WTC11 (cell line): ENCODE measurements around the gene SOCS7. TPM values are rescaled to one million over a fixed set of nuclear protein-coding genes. Genes with fewer than 3 reads are reported as not detected.

Experiments used
- ATAC-seq: fragments of 200-7000 bp; cut with Tn5 transposase; 2 replicates; pipeline ENCODE4 v1.10.0; 2021; ENCODE audit warnings: mild to moderate bottlenecking, moderate library complexity
- CTCF ChIA-PET: fragments of 300-600 bp; sonication (Branson Sonifier 250); formaldehyde crosslinking; loops from one replicate; lab custom pipeline; 2021; ENCODE audit warnings: antibody characterized with exemption; lab: Charles Lee
- POLR2A ChIA-PET: fragments of 350-600 bp; sonication (Branson Sonifier 250); formaldehyde crosslinking; loops from one replicate; lab custom pipeline; 2021; ENCODE audit warnings: antibody characterized with exemption; lab: Charles Lee
- DNase-seq: peaks from one replicate; pipeline ENCODE4 v3.0.0; 2021; ENCODE audit warnings: low spot score
- H3K27ac Mint-ChIP-seq: 2 replicates; pipeline ENCODE4 v1.8.0; 2021; ENCODE audit warnings: mixed read lengths
- H3K27me3 Mint-ChIP-seq: 2 replicates; pipeline ENCODE4 v1.8.0; 2021; ENCODE audit warnings: low read depth, mild to moderate bottlenecking, moderate library complexity, mixed read lengths
- H3K36me3 Mint-ChIP-seq: 2 replicates; pipeline ENCODE4 v1.8.0; 2021; ENCODE audit warnings: mixed read lengths
- H3K4me1 Mint-ChIP-seq: 2 replicates; pipeline ENCODE4 v1.8.0; 2022; ENCODE audit warnings: mixed read lengths
- H3K4me3 Mint-ChIP-seq: 2 replicates; pipeline ENCODE4 v1.8.0; 2021; ENCODE audit warnings: mild to moderate bottlenecking, moderate library complexity, mixed read lengths
- H3K9me3 Mint-ChIP-seq: 2 replicates; pipeline ENCODE4 v1.8.0; 2021; ENCODE audit warnings: mixed read lengths
- ATF1 ChIP-seq: sonication (generic); formaldehyde crosslinking; IDR thresholded peaks from 2 replicates; pipeline ENCODE4 v1.8.1; 2023; ENCODE audit warnings: mild to moderate bottlenecking, moderate library complexity, missing genetic modification reagents
- ETV6 ChIP-seq: sonication (generic); formaldehyde crosslinking; IDR thresholded peaks from 2 replicates; pipeline ENCODE4 v1.8.1; 2022; ENCODE audit warnings: mild to moderate bottlenecking, missing genetic modification reagents
- FOXJ3 ChIP-seq: sonication (generic); formaldehyde crosslinking; IDR thresholded peaks from 2 replicates; pipeline ENCODE4 v1.9.0; 2021; ENCODE audit warnings: missing genetic modification reagents, mild to moderate bottlenecking, borderline replicate concordance
- GRHL2 ChIP-seq: fragments of 250-450 bp; sonication (Bioruptor Pico); IDR thresholded peaks from 2 replicates; pipeline ENCODE4 v1.8.0; 2022; ENCODE audit warnings: mild to moderate bottlenecking, moderate library complexity; ENCODE audit not compliant: insufficient replicate concordance, severe bottlenecking
- GTF2I ChIP-seq: fragments of 250-450 bp; sonication (Bioruptor Pico); conservative IDR thresholded peaks from 2 replicates; pipeline ENCODE4 v1.4.0; 2021; ENCODE audit warnings: mild to moderate bottlenecking
- MAX ChIP-seq: sonication (generic); formaldehyde crosslinking; IDR thresholded peaks from 2 replicates; pipeline ENCODE4 v1.8.0; 2022; ENCODE audit warnings: mild to moderate bottlenecking, missing genetic modification reagents
- NR2C2 ChIP-seq: sonication (generic); formaldehyde crosslinking; IDR thresholded peaks from 2 replicates; pipeline ENCODE4 v1.8.0; 2022; ENCODE audit warnings: mild to moderate bottlenecking, missing genetic modification reagents
- OVOL2 ChIP-seq: fragments of 250-450 bp; sonication (Bioruptor Pico); IDR thresholded peaks from 2 replicates; pipeline ENCODE4 v1.9.0; 2021; ENCODE audit warnings: mild to moderate bottlenecking, borderline replicate concordance
- PRRX2 ChIP-seq: fragments of 250-450 bp; sonication (Bioruptor Pico); IDR thresholded peaks from 2 replicates; pipeline ENCODE4 v1.8.0; 2021; ENCODE audit warnings: mild to moderate bottlenecking
- RORB ChIP-seq: fragments of 250-450 bp; sonication (Bioruptor Pico); IDR thresholded peaks from 2 replicates; pipeline ENCODE4 v1.9.0; 2021; ENCODE audit warnings: mild to moderate bottlenecking
- SMAD3 ChIP-seq: sonication (generic); formaldehyde crosslinking; IDR thresholded peaks from 2 replicates; pipeline ENCODE4 v1.8.0; 2022; ENCODE audit warnings: missing genetic modification reagents, mild to moderate bottlenecking, borderline replicate concordance
- ZNF219 ChIP-seq: sonication (generic); formaldehyde crosslinking; IDR thresholded peaks from 2 replicates; pipeline ENCODE4 v1.8.0; 2023; ENCODE audit warnings: missing genetic modification reagents, mild to moderate bottlenecking, borderline replicate concordance
- ZNF263 ChIP-seq: sonication (generic); formaldehyde crosslinking; IDR thresholded peaks from 2 replicates; pipeline ENCODE4 v1.8.1; 2022; ENCODE audit warnings: low read depth, mild to moderate bottlenecking, moderate library complexity, missing genetic modification reagents
- ZNF317 ChIP-seq: sonication (generic); formaldehyde crosslinking; IDR thresholded peaks from 2 replicates; pipeline ENCODE4 v1.8.1; 2023; ENCODE audit warnings: low read depth, mild to moderate bottlenecking, moderate library complexity, missing genetic modification reagents, borderline replicate concordance
- ZNF423 ChIP-seq: fragments of 250-450 bp; sonication (Bioruptor Pico); IDR thresholded peaks from 2 replicates; pipeline ENCODE4 v2.1.2; 2022; ENCODE audit warnings: mild to moderate bottlenecking, moderate library complexity
- total RNA-seq: library from RNA; stranded (reverse); gene quantifications from 3 replicates; pipeline ENCODE4 v1.2.3, GENCODE V29; 2021
- TF ChIP-seq, protein P1 (sequence below): sonication (generic); formaldehyde crosslinking; IDR thresholded peaks from 2 replicates; pipeline ENCODE4 v1.8.0; 2023; ENCODE audit warnings: mild to moderate bottlenecking, missing genetic modification reagents
- TF ChIP-seq, protein P2 (sequence below): fragments of 250-450 bp; sonication (Bioruptor Pico); IDR thresholded peaks from 2 replicates; pipeline ENCODE4 v1.8.0; 2021; ENCODE audit warnings: mild to moderate bottlenecking
- TF ChIP-seq, protein P3 (sequence below): fragments of 250-450 bp; sonication (Bioruptor Pico); IDR thresholded peaks from 2 replicates; pipeline ENCODE4 v1.9.0; 2021; ENCODE audit warnings: mild to moderate bottlenecking

SOCS7 gene
- total RNA-seq, 1 experiment from 2014 or later: 33.6 TPM

GRCh38 chr17:38428643-38429371, 77.2 kb downstream of the SOCS7 start:
- TF ChIP-seq ETV6 (peak; percentile 15; the same call in 1 of the 2 replicates), ZNF423 (peak; percentile 42), ZNF219 (CRISPR knock-in tag) (no peak), ATF1 (no peak), OVOL2 (CRISPR knock-in tag) (no peak), MAX (CRISPR knock-in tag) (0 out of 2 replicates have a peak, but pooled peaks have one; percentile 20), ZNF263 (CRISPR knock-in tag) (0 out of 2 replicates have a peak, but pooled peaks have one; percentile 17)
- TF ChIP-seq, protein P1, sequence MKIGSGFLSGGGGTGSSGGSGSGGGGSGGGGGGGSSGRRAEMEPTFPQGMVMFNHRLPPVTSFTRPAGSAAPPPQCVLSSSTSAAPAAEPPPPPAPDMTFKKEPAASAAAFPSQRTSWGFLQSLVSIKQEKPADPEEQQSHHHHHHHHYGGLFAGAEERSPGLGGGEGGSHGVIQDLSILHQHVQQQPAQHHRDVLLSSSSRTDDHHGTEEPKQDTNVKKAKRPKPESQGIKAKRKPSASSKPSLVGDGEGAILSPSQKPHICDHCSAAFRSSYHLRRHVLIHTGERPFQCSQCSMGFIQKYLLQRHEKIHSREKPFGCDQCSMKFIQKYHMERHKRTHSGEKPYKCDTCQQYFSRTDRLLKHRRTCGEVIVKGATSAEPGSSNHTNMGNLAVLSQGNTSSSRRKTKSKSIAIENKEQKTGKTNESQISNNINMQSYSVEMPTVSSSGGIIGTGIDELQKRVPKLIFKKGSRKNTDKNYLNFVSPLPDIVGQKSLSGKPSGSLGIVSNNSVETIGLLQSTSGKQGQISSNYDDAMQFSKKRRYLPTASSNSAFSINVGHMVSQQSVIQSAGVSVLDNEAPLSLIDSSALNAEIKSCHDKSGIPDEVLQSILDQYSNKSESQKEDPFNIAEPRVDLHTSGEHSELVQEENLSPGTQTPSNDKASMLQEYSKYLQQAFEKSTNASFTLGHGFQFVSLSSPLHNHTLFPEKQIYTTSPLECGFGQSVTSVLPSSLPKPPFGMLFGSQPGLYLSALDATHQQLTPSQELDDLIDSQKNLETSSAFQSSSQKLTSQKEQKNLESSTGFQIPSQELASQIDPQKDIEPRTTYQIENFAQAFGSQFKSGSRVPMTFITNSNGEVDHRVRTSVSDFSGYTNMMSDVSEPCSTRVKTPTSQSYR: peak; percentile 41; the same call in 1 of the 2 replicates
- TF ChIP-seq, protein P2, sequence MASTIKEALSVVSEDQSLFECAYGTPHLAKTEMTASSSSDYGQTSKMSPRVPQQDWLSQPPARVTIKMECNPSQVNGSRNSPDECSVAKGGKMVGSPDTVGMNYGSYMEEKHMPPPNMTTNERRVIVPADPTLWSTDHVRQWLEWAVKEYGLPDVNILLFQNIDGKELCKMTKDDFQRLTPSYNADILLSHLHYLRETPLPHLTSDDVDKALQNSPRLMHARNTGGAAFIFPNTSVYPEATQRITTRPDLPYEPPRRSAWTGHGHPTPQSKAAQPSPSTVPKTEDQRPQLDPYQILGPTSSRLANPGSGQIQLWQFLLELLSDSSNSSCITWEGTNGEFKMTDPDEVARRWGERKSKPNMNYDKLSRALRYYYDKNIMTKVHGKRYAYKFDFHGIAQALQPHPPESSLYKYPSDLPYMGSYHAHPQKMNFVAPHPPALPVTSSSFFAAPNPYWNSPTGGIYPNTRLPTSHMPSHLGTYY (CRISPR knock-in tag): no peak
- ChIA-PET CTCF (interaction anchor here (0.8 to 2.9 kb wide), 11 partner anchors 12 to 159 kb away, joined by 3 to 14 read pairs (median 4); no protein-coding TSS in a partner anchor), POLR2A (interaction anchor here (0.6 to 2.3 kb wide), 6 partner anchors 10 to 57 kb away, joined by 3 to 9 read pairs (median 5); no protein-coding TSS in a partner anchor)
- no peak overlapping the region for H3K27ac Mint-ChIP-seq
- H3K9me3 Mint-ChIP-seq: no peaks in the 10 kb centered on the region
- H3K4me3 Mint-ChIP-seq: peak overlapping the region; percentile 61
- peaks cover 11% of the 10 kb centered on the region for H3K27me3 Mint-ChIP-seq
- H3K36me3 Mint-ChIP-seq: no peaks in the 10 kb centered on the region
- DNase-seq: no peak
- H3K4me1 Mint-ChIP-seq: peaks cover 57% of the 10 kb centered on the region
- ATAC-seq: peak; percentile 18

GRCh38 chr17:38429476-38430100, 77.9 kb downstream of the SOCS7 start:
- peaks cover 11% of the 10 kb centered on the region for H3K27me3 Mint-ChIP-seq
- DNase-seq: no peak
- H3K4me3 Mint-ChIP-seq: peak overlapping the region; percentile 61
- CTCF ChIA-PET: interaction anchor here (0.8 to 2.9 kb wide), 5 partner anchors 12 to 96 kb away, joined by 3 to 14 read pairs (median 8); no protein-coding TSS in a partner anchor
- H3K27ac Mint-ChIP-seq: no peak overlapping the region
- TF ChIP-seq, protein P3, sequence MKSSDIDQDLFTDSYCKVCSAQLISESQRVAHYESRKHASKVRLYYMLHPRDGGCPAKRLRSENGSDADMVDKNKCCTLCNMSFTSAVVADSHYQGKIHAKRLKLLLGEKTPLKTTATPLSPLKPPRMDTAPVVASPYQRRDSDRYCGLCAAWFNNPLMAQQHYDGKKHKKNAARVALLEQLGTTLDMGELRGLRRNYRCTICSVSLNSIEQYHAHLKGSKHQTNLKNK (CRISPR knock-in tag): no peak
- no peak for TF ChIP-seq ZNF317 (CRISPR knock-in tag)
- TF ChIP-seq GRHL2: no peak
- TF ChIP-seq RORB (CRISPR knock-in tag): no peak
- no peak for TF ChIP-seq MAX (CRISPR knock-in tag)
- no peak for TF ChIP-seq NR2C2 (CRISPR knock-in tag)
- no peak for TF ChIP-seq PRRX2 (CRISPR knock-in tag)
- TF ChIP-seq SMAD3 (CRISPR knock-in tag): no peak
- TF ChIP-seq GTF2I (CRISPR knock-in tag): no peak
- TF ChIP-seq FOXJ3 (CRISPR knock-in tag): no peak
- TF ChIP-seq, all 79 proteins: peak for 0
- Mint-ChIP-seq H3K36me3 (no peaks in the 10 kb centered on the region), H3K9me3 (no peaks in the 10 kb centered on the region), H3K4me1 (peaks cover 54% of the 10 kb centered on the region)
- POLR2A ChIA-PET: interaction anchor here (1.0 to 2.3 kb wide), 2 partner anchors 21 to 56 kb away, joined by 3 to 9 read pairs; no protein-coding TSS in a partner anchor
- ATAC-seq: no peak
